H1 (cell line): ENCODE results near the gene ZNF134. TPM values are rescaled to one million over a fixed set of nuclear protein-coding genes. Genes with fewer than 3 reads are reported as not detected.

Experiments
- CTCF ChIA-PET: fragments of 300-600 bp; sonication (Branson Sonifier 250); formaldehyde crosslinking; loops from one replicate; lab custom pipeline; 2021; ENCODE audit not compliant: partially characterized antibody; lab: Charles Lee
- POLR2A ChIA-PET: fragments of 300-600 bp; sonication (Branson Sonifier 250); formaldehyde crosslinking; loops from one replicate; lab custom pipeline; 2021; ENCODE audit warnings: inconsistent platforms; ENCODE audit not compliant: partially characterized antibody; lab: Charles Lee
- DNase-seq, 2 experiments: peaks; one replicate each; pipeline versions ENCODE4 v3.0.0 to v3.0.0-alpha.2; 2010 to 2022; ENCODE audit warnings: low spot score in 2 of 2, low read depth in 1 of 2, mixed read lengths in 1 of 2
- FAIRE-seq: peaks from 2 replicates; lab custom pipeline; 2011; peaks lifted over from hg19 to GRCh38; lab: Jason Lieb, UNC
- H2AFZ ChIP-seq: 2 replicates; pipeline ENCODE4 v1.8.1; 2012; ENCODE audit warnings: low read length, inconsistent platforms
- H2AK5ac ChIP-seq: 2 replicates; pipeline ENCODE4 v1.6.1; 2013; ENCODE audit warnings: low read depth, low read length
- H2BK120ac ChIP-seq: replicated peaks from 2 replicates; pipeline ENCODE3; 2013; ENCODE audit warnings: low read depth, low read length, inconsistent platforms
- H2BK12ac ChIP-seq: 2 replicates; pipeline ENCODE4 v1.6.1; 2013; ENCODE audit warnings: low read depth, low read length
- H2BK15ac ChIP-seq: 2 replicates; pipeline ENCODE4 v1.6.1; 2013; ENCODE audit warnings: low read length
- H2BK20ac ChIP-seq: 2 replicates; pipeline ENCODE4 v1.6.1; 2013; ENCODE audit warnings: low read length
- H2BK5ac ChIP-seq: 2 replicates; pipeline ENCODE4 v1.6.1; 2013; ENCODE audit warnings: low read depth, low read length
- H3K14ac ChIP-seq: 2 replicates; pipeline ENCODE4 v1.6.1; 2013; ENCODE audit warnings: inconsistent platforms; ENCODE audit not compliant: insufficient read length
- H3K18ac ChIP-seq: 2 replicates; pipeline ENCODE4 v1.6.1; 2013; ENCODE audit warnings: low read length; ENCODE audit errors: extremely low read depth
- H3K23ac ChIP-seq: 2 replicates; pipeline ENCODE4 v1.6.1; 2013; ENCODE audit warnings: inconsistent platforms; ENCODE audit not compliant: insufficient read length
- H3K23me2 ChIP-seq: 2 replicates; pipeline ENCODE4 v1.6.1; 2013; ENCODE audit warnings: low read depth, low read length
- H3K27ac ChIP-seq: 2 replicates; pipeline ENCODE4 v1.6.1; 2011; ENCODE audit warnings: low read depth, low read length, inconsistent platforms
- H3K27me3 ChIP-seq, 4 experiments: replicated peaks in 1 of 4; 1 replicate in 1 of 4; 2 replicates in 3 of 4; pipeline versions ENCODE4 v1.6.1 to v1.8.1; 2011 to 2013; ENCODE audit warnings: low read length in 3 of 4, mild to moderate bottlenecking in 3 of 4, inconsistent platforms in 2 of 4, mixed read lengths in 2 of 4, moderate library complexity in 1 of 4; ENCODE audit not compliant: control insufficient read depth in 3 of 4, insufficient read depth in 3 of 4; ENCODE audit errors: extremely low read depth in 1 of 4
- H3K36me3 ChIP-seq, 4 experiments: 2 replicates each; pipeline versions ENCODE4 v1.6.1 to v1.8.1; 2011 to 2013; ENCODE audit warnings: mild to moderate bottlenecking in 4 of 4, low read length in 3 of 4, moderate library complexity in 2 of 4, control low read depth in 1 of 4, inconsistent platforms in 1 of 4; ENCODE audit not compliant: insufficient read depth in 4 of 4, control insufficient read depth in 2 of 4
- H3K4ac ChIP-seq: replicated peaks from 2 replicates; pipeline ENCODE3; 2013; ENCODE audit warnings: low read length, low read depth, mixed read lengths, inconsistent platforms; ENCODE audit not compliant: insufficient read length
- H3K4me1 ChIP-seq, 4 experiments: replicated peaks in 1 of 4; 1 replicate in 1 of 4; 2 replicates in 3 of 4; pipeline versions ENCODE4 v1.6.1 to v1.8.1; 2011 to 2013; ENCODE audit warnings: low read length in 3 of 4, inconsistent platforms in 2 of 4, mixed read lengths in 1 of 4; ENCODE audit not compliant: insufficient read depth in 4 of 4, control insufficient read depth in 3 of 4
- H3K4me2 ChIP-seq, 2 experiments: 2 replicates each; pipeline versions ENCODE4 v1.6.1 to v1.8.1; 2011 to 2013; ENCODE audit warnings: low read depth in 2 of 2, low read length in 2 of 2, control low read depth in 1 of 2, inconsistent platforms in 1 of 2, mild to moderate bottlenecking in 1 of 2; ENCODE audit not compliant: insufficient read depth in 1 of 2
- H3K4me3 ChIP-seq, 4 experiments: fragments of 200-600, 300-600 bp in 1 of 4; sonication (generic), shearing (Covaris generic), sonication (Bioruptor Twin) in 1 of 4; 2 replicates each; pipeline versions ENCODE4 v1.5.1 to v1.8.1; 2011 to 2016; ENCODE audit warnings: low read length in 4 of 4, low read depth in 3 of 4, control low read depth in 2 of 4, inconsistent platforms in 2 of 4, mild to moderate bottlenecking in 2 of 4, mixed read lengths in 1 of 4, moderate library complexity in 1 of 4; ENCODE audit not compliant: insufficient read depth in 2 of 4; ENCODE audit errors: extremely low read depth in 1 of 4
- H3K56ac ChIP-seq: replicated peaks from 2 replicates; pipeline ENCODE3; 2013; ENCODE audit warnings: low read depth, mild to moderate bottlenecking, mixed read lengths, low read length, inconsistent platforms; ENCODE audit not compliant: insufficient read length
- H3K79me1 ChIP-seq: 2 replicates; pipeline ENCODE4 v1.6.1; 2013; ENCODE audit warnings: low read depth, low read length, control low read depth
- H3K79me2 ChIP-seq, 2 experiments: 2 replicates each; pipeline versions ENCODE4 v1.6.1 to v1.8.1; 2012 to 2013; ENCODE audit warnings: low read length in 2 of 2, mild to moderate bottlenecking in 2 of 2, inconsistent platforms in 1 of 2; ENCODE audit not compliant: insufficient read depth in 2 of 2, control insufficient read depth in 1 of 2
- H3K9ac ChIP-seq, 4 experiments: replicated peaks in 1 of 4; 1 replicate in 1 of 4; 2 replicates in 3 of 4; pipeline versions ENCODE4 v1.6.1 to v1.8.1; 2011 to 2013; ENCODE audit warnings: low read depth in 3 of 4, low read length in 3 of 4, control low read depth in 2 of 4, mild to moderate bottlenecking in 2 of 4, moderate library complexity in 2 of 4, inconsistent platforms in 1 of 4; ENCODE audit errors: extremely low read depth in 1 of 4
- H3K9me3 ChIP-seq, 2 experiments: 2 replicates each; pipeline versions ENCODE4 v1.6.1 to v1.8.1; 2012 to 2013; ENCODE audit warnings: mild to moderate bottlenecking in 2 of 2, moderate library complexity in 2 of 2, control low read depth in 1 of 2, inconsistent platforms in 1 of 2, low read depth in 1 of 2, low read length in 1 of 2, mixed read lengths in 1 of 2; ENCODE audit not compliant: insufficient read depth in 2 of 2
- H4K20me1 ChIP-seq, 2 experiments: replicated peaks in 1 of 2; 2 replicates each; pipeline versions ENCODE3 to v1.8.1; 2011 to 2013; ENCODE audit warnings: inconsistent platforms in 2 of 2, low read length in 2 of 2, mild to moderate bottlenecking in 1 of 2; ENCODE audit not compliant: insufficient read depth in 2 of 2, control insufficient read depth in 1 of 2
- H4K5ac ChIP-seq: 2 replicates; pipeline ENCODE4 v1.6.1; 2013; ENCODE audit warnings: low read length, low read depth, mixed read lengths, inconsistent platforms; ENCODE audit not compliant: insufficient read length
- H4K8ac ChIP-seq: 2 replicates; pipeline ENCODE4 v1.8.0; 2013; ENCODE audit warnings: mild to moderate bottlenecking, moderate library complexity, low read length, inconsistent platforms; ENCODE audit not compliant: insufficient read depth; ENCODE audit errors: extremely low read depth
- H4K91ac ChIP-seq: replicated peaks from 2 replicates; pipeline ENCODE3; 2013; ENCODE audit warnings: low read length, mixed read lengths, inconsistent platforms; ENCODE audit not compliant: insufficient read length
- CTBP2 ChIP-seq: IDR thresholded peaks from 2 replicates; pipeline ENCODE4 v1.7.0; 2011; ENCODE audit warnings: borderline replicate concordance, mild to moderate bottlenecking, moderate library complexity, mixed read lengths, low read length; ENCODE audit not compliant: insufficient read depth, insufficient read length
- GABPA ChIP-seq: IDR thresholded peaks from 2 replicates; pipeline ENCODE4 v1.6.1; 2011; ENCODE audit warnings: mild to moderate bottlenecking, low read length, moderate library complexity, borderline replicate concordance; ENCODE audit not compliant: insufficient read depth
- KDM1A ChIP-seq: fragments of 200-600, 300-600 bp; sonication (generic); IDR thresholded peaks from 2 replicates; pipeline ENCODE4 v1.7.1; 2016; ENCODE audit warnings: mild to moderate bottlenecking, low read length, borderline replicate concordance
- NRF1 ChIP-seq: IDR thresholded peaks from 2 replicates; pipeline ENCODE4 v1.6.1; 2011; ENCODE audit warnings: mild to moderate bottlenecking, low read depth, low read length, improper control_type of control experiment
- RFX5 ChIP-seq: IDR thresholded peaks from 2 replicates; pipeline ENCODE4 v1.6.1; 2011; ENCODE audit warnings: low read depth, low read length, improper control_type of control experiment, borderline replicate concordance
- WGBS, 2 experiments: shearing (Covaris generic) in 1 of 2; methylation state at CpG; one replicate each; pipeline versions ENCODE4 v1.1.6 to v1.1.7; 2013 to 2015; ENCODE audit warnings: low lambda C conversion rate in 2 of 2, mixed read lengths in 2 of 2, inconsistent platforms in 1 of 2, low coverage in 1 of 2, missing lambda C conversion rate in 1 of 2; ENCODE audit not compliant: insufficient replicate concordance in 2 of 2, insufficient coverage in 1 of 2, insufficient read length in 1 of 2; ENCODE audit errors: extremely low coverage in 1 of 2, missing lambda C conversion rate in 1 of 2; 5-methylcytosine and 5-hydroxymethylcytosine counted together
- polyA plus RNA-seq, 7 experiments: library from polyadenylated mRNA; depleted of rRNA in 3 of 7; stranded (reverse) in 5 of 7; unstranded in 2 of 7; fragments of >200 nt in 5 of 7; fragments of 200-250 nt in 2 of 7; gene quantifications; 1 replicate in 5 of 7; 2 replicates in 1 of 7; 4 replicates in 1 of 7; pipeline versions ENCODE4 v1.2.1 to v1.2.3, GENCODE V29; 2011 to 2013; ENCODE audit warnings: missing spikeins in 2 of 7, mixed read lengths in 2 of 7
- total RNA-seq: library from RNA; stranded (reverse); fragmentation: NEBNext Ultra II Directional; extraction: Animal tissue kit (Norgen Biotek cat#: 25700); gene quantifications from 2 replicates; pipeline ENCODE4 v1.2.1, GENCODE V29; 2021
- TF ChIP-seq, protein P1 (sequence below): IDR thresholded peaks from 2 replicates; pipeline ENCODE4 v1.6.1; 2011; ENCODE audit warnings: low read depth, mild to moderate bottlenecking, low read length; ENCODE audit not compliant: insufficient read depth

The ZNF134 gene
- total and polyA plus RNA-seq, 2 of the 8 experiments (the other 6 are each of a cell fraction or from before 2014, with no cell fraction given), result 16.6 to 54.6 TPM

- no peaks in the 10 kb centered on the region for H3K9me3 ChIP-seq
- H3K36me3 ChIP-seq, result no peaks in the 10 kb centered on the region
- H2BK120ac ChIP-seq, result no peak overlapping the region
- no peak overlapping the region for H4K5ac ChIP-seq
- peaks cover 0 to 1% of the 10 kb centered on the region in 2 experiments for H4K20me1 ChIP-seq
- H3K4me1 ChIP-seq, result peaks cover 2 to 5% (median 4%) of the 10 kb centered on the region in 4 experiments
- H3K27me3 ChIP-seq, result no peaks in the 10 kb centered on the region; a peak in 2 of 7 replicates
- H3K27ac ChIP-seq, result no peak overlapping the region
- H4K91ac ChIP-seq, result no peak overlapping the region
- H3K14ac ChIP-seq, result no peak overlapping the region
- H3K56ac ChIP-seq, result no peak overlapping the region
- H3K9ac ChIP-seq, result no peak overlapping the region
- H2BK20ac ChIP-seq, result no peak overlapping the region
- no peak overlapping the region for H3K4ac ChIP-seq
- FAIRE-seq, result no peak
- no peak overlapping the region for H2BK15ac ChIP-seq
- WGBS, 2 experiments, result 88% methylated on average over 9 of the region's 9 CpGs; no CpG with 5 or more reads in 1 of the 2 experiments
- H2BK12ac ChIP-seq, result 0 out of 2 replicates have a peak overlapping the region, but pooled peaks have one; percentile 17
- no peak overlapping the region for H3K23ac ChIP-seq
- no peak overlapping the region for H3K18ac ChIP-seq
- H2AK5ac ChIP-seq, result no peak overlapping the region
- DNase-seq, result no peak
- H3K23me2 ChIP-seq, result peaks cover 4% of the 10 kb centered on the region
- ChIA-PET CTCF (interaction anchor here (1.2 to 3.7 kb wide), 3 partner anchors 12 to 16 kb away, joined by 6 to 14 read pairs (median 7); partner anchors contain the start of gene ZNF551), POLR2A (interaction anchor here (0.6 to 3.2 kb wide), 17 partner anchors 8 to 230 kb away, joined by 3 to 26 read pairs (median 3); partner anchors contain the start of genes ZNF134, ZNF154, ZNF551 and ZNF749)
- H3K4me2 ChIP-seq, result peak overlapping the region; percentile 74 to 86; a peak in 3 of 4 replicates
- peak overlapping the region; percentile 96 for H2AFZ ChIP-seq
- no peaks in the 10 kb centered on the region for H3K79me2 ChIP-seq
- no peaks in the 10 kb centered on the region for H3K79me1 ChIP-seq
- H2BK5ac ChIP-seq, result no peak overlapping the region
- H4K8ac ChIP-seq, result no peak overlapping the region
- H3K4me3 ChIP-seq, result peak overlapping the region in 2 of 4 experiments; percentile 54 to 72; a peak in 2 of 8 replicates
- TF ChIP-seq KDM1A (no peak), GABPA (no peak), CTBP2 (no peak), NRF1 (no peak), RFX5 (no peak)
- TF ChIP-seq, protein P1, sequence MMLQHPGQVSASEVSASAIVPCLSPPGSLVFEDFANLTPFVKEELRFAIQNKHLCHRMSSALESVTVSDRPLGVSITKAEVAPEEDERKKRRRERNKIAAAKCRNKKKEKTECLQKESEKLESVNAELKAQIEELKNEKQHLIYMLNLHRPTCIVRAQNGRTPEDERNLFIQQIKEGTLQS, result no peak
These were observed 51.3 kb downstream of the ZNF134 start for GRCh38 chr19:57665261-57665806.
